CD4-positive, alpha-beta T cell treated with Interleukin-21 for 1 hour (primary cell): ENCODE measurements around the gene MAU2.

Source experiments
- DNase-seq: peaks from one replicate; pipeline ENCODE4 v3.0.0-alpha.2; 2020

MAU2 gene

GRCh38 chr19:19308373-19308772 lies 12.3 kb upstream of the MAU2 start:
- no peak for DNase-seq

DNA sequence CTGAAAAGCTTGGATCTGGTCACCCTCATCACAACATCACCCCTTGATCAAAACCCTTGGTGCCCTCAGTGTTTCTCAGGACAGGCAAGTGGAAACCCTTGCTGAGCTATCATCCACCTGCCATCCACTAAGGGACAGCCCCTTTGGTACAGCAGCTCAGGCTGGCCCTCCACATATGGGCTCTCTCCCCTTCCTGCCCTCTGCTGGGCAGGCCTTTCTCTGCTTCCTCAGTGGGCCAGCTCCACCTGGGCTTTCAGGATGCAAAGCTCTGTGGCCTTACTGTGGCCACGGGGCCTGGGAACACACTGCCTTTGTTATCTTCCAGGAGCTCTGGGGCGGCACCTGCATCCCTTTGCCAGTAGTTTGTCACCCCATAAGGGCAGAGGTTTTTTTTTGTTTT lies 5.2 kb upstream of the MAU2 start:
- no peak for DNase-seq

DNA sequence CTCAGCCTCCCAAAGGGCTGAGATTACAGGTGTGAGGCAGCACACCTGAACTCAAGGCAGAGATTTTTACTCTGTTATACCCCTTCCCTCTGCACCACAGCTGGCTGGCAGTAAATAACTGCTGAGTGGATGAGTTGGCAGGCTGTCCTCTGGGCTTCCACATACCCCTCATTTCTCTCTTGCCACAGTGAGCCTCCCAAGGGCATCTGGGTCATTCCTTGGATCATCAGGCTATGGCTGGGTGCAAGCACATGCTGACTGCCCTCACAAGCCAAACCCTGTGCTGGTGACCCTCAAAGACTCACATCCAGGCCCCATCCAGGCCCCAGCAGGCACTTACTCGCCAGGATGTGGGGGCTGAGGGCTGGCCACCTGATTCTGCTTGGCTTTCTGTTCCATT lies 4.5 kb upstream of the MAU2 start:
- no peak for DNase-seq

GRCh38 chr19:19319732-19320360 lies 783 bp upstream of the MAU2 start:
- no peak for DNase-seq

DNA sequence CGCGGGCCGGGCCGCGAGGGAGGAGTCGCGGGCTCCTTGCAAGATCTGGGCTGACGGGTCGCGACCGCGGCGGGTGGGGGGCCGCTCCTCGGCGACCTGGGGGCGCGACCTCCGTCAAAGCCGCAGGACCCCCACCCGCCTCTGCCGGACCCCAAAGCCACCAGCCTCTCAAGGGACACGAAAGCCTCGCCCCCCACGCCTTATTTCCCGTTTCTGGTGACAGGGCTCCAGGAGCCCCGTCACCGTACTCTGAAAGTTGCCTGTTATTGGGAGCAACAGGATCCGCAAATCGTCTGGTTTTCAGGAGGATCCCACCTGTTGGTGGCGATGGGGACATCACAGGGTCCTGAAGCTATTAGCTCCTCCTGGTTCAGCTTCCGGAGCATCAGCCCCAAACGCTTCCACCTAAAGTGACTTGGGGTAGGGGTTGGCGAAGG lies 530 bp downstream of the MAU2 start:
- DNase-seq = peak; percentile 4

DNA sequence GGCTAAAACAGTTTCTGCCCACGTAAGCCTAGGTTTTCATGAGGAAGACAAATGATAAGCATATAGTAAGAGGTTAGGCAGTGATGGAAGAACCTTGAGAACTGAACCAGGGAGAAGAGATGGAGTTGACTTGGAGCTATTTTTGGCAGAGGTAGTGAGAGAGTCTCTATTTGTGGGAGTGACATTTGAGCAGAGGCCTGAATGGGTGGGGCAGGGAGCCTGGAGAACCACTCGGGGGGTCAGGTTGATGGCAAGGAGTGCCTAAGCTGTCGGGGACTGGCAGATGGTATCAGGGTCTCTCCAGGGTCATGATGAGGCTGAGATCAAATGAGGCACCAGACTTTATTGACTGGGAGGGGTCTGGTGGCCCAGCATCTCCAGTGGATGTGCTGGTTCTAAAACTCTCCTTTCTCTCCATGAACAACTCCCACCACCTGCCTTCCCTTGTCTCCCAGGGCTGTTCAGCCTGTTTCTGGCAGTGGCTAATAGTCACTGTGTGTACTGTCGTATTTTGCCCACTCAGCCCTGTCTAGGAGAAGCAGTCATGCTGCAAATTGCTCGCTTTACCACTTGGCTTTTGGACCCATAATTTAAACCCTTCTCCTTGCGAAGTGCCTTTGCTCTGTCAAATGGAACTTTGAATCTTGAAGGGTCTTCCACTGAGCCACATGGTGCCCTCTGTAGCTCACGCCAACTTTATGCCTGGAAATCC lies 3.6 kb downstream of the MAU2 start:
- DNase-seq = no peak

DNA sequence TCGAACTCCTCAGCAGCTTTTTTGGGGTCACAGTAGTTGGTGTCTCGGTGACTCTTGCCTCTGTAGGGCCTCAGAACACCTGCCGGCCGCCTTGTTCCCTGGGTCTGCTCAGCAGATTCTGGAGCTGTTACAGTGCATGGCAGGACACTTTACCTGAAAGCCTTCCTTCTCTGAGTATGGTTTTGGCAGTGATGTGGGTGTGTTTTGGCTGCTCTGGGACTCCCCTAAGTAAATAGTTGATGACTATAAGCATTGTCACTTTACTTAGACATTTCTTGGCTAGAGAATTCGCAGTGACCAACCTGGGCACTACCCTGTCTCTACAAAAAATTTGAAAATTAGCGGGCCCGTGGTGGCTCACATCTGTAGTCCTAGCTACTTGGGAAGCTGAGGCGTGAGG lies 7.0 kb downstream of the MAU2 start:
- DNase-seq = no peak

- no peak for DNase-seq
These were observed 8.5 kb downstream of the MAU2 start for GRCh38 chr19:19329126-19329525.

DNA sequence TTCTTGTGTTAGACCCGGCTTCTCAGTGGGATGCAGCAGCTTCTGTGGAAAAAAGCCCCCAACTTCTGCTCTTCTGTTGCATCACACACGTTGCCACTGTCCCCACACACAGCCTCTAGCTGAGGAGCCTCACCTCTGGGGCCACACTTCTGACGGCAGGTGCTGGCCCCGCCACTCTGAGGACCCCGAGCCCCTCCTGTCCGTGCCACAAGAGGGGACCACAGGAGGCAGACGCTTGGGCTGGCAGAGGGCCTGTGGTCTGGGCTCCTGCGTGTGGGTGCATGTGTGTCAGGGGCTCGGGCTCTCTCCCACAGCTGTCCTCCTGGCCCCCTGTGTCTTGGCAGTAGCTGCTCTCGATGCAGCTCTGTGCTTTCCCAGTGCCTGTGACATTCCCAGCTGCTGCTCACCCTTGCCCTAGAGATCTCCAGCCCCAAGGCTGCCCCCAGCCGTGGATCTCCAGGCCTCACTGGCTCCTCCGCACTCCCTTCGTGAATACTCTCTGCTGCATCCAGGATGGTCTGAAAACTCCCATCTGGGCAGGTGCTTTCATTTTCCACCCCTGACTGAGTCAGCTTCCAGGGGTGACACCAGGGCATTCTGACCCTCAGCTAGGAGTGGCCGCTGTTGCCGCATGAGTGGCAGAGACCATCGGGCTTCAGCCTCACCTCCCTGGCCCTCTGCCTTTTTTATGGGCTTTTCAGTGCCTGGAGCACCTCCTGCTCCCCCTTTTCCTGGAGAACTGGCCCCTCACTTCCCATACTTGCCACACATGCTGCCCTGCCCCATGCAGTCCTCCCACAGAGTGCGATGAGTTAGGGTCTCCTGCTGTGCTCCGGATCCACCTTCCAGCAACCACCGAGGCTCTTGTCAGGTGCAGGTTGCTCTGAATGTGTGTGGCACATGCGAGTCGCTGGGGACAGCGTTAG lies 13.7 kb downstream of the MAU2 start:
- no peak for DNase-seq

GRCh38 chr19:19334989-19335344 lies 14.3 kb downstream of the MAU2 start:
- DNase-seq = no peak

DNA sequence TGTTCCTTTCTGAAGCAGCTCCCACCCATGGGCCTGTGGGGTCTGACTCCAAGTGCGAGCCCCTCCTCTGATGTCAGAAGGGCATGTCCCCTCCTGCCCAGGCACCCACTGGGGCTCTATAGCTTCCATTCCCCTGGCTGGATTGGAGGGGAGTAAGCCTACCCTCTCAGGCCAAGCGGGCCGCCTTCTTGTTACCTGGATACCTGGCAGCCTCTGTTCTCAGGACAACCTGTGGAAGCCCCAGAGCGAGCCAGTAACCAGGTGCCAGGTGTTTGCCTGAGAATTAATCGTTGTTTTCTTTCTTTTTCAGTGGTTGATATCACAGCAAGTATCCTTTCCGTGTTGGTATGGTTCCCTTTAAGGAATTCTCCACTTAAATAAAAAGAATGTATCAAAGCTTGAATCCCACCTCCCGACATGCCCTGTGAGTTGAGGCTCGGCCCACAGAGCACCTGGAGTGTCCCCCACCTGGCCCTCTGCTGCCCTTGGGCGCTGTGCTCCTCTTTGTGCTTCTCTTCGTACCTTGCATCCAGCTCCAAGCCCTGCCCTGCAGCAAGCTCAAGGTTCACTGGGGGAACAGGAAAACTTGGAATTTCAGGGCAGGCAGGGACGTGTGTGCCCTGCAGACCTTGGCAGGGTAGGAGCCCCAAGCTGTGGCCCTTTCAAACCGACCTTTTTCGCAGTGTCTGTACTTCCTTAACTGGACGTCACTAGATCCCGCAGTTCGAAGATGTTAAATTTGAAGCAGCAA lies 15.0 kb downstream of the MAU2 start:
- DNase-seq = no peak

DNA sequence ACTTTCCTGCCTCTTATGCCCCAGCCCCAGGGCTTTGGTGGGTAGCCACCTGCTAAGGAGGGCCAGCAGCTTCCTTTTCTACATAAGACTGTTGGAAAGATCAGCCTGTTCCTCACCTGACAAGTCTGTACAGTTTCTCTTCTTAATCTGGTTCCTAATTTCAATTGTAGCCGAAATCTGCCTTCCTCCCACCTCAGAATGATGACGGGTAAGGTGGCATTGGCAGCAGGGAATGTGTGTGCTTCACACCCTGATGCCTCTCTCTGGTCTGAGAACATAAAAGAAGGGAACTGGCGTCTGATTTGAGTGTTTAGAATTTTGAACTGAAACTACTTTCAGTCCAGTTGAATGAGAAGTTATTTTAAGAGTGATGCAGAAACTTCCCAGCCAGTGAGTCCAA lies 16.0 kb downstream of the MAU2 start:
- DNase-seq = no peak

- DNase-seq = no peak
These were observed 16.5 kb downstream of the MAU2 start for GRCh38 chr19:19337120-19337519.

DNA sequence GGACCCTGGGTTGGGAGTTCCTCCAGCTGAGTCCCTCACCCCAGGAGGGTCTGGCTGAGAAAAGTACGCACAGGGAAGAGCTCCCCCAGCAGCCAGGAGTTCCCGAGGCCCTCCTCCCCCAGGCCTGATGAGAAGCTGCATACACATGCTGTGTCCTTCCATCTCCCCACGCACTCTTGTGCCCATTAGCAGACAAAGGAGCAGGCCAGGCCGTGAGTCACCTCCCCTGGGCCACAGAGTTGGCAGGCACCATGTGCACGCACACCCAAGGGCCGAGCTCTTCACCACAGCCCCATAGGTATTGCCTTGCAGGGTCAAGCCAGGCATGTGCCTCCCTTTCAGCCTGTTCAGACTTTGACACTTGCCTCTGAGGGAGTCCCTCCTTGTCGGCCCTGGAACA lies 17.5 kb downstream of the MAU2 start:
- no peak for DNase-seq

- DNase-seq = no peak
These were observed 20.4 kb downstream of the MAU2 start for GRCh38 chr19:19341026-19341425.

GRCh38 chr19:19342086-19343015 lies 21.7 kb downstream of the MAU2 start:
- no peak for DNase-seq

GRCh38 chr19:19343016-19343362 lies 22.4 kb downstream of the MAU2 start:
- no peak for DNase-seq

- DNase-seq = no peak
These were observed 23.1 kb downstream of the MAU2 start for GRCh38 chr19:19343762-19344161.

- DNase-seq = no peak
These were observed 24.6 kb downstream of the MAU2 start for GRCh38 chr19:19345232-19345631.

GRCh38 chr19:19345970-19346369 lies 25.3 kb downstream of the MAU2 start:
- DNase-seq = no peak

GRCh38 chr19:19347401-19348110 lies 26.9 kb downstream of the MAU2 start:
- DNase-seq = no peak
